T-helper 2 cell (primary cell): ENCODE measurements around the gene FRYL.
"Not testable (repeated sequence)": the region's sequence is repeated elsewhere in the genome, so short reads cannot be mapped to it uniquely, and the experiment has no call there.

Source experiments
- DNase-seq, 5 experiments: peaks; one replicate each; pipeline versions ENCODE4 v3.0.0 to v3.0.0-alpha.2; 2012 to 2022
- total RNA-seq, 2 donors: gene quantifications; one replicate each; lab custom pipeline; 2026; lab: John Stamatoyannopoulos, UW

Gene FRYL
- total RNA-seq = 200 to 210 reads per million in 2 donors

DNA sequence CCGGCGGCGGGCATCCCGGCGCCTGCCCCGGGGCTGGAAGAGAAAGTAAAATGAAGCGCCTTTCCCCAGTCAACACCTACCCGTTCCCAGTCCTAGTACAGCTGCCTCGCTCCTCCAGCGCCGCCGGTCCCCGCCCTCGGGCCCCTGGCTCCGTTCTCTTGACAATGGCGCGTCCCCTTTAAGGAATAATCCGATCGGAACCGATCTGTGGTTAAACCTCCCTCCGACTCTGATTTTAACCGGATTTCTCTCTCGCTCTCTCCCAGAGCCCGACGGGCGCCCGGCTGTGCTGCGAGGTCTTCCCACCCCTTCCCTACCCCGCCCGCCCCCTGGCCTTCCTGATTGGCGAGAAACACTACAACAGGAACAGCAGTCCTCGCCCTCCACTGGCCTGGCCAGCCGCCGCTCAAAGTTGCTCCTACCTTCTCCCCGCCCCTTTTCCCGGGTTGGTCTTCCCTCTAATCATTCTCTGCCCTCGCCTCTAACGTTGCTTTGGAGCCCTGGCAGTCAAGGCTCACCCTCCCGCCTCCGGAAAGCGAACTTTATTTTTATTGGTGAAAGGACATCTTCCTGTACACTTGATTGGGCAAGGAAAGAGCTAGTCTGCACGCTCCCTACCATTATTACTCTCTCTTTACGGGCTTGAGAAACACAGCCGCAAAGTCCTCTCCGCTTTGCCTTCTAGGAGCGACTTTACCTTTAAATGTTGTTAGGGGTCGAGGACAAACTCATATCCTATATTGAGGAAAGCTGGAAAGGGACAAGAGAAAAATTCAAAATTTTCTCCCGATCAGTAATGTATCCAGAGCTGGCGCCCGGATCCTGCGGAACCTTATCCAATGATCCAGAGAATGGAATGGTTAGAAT lies at the start of gene FRYL:
TSS of gene FRYL (minus strand) at position 282 of the 867 bp plus-strand sequence. CDS start 145,869 bp downstream, outside the sequence.
- peak; percentile 93 to 100 (median 98) for DNase-seq

DNA sequence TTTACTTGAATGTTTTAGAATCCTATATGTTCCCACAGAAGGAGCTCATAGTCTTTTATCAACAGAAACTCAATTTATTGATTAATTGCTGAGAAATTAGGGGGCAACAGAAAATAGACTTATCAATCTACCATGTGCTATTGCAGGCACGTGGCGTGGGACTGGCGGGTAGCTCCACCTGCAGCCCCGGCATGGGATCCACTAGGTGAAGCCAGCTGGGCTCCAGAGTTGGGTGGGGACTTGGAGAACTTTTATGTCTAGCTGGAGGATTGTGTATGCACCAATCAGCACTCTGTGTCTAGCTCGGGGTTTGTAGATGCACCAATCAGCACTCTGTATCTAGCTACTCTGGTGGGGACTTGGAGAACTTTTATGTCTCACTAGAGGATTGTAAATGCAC lies 47.5 kb upstream of the FRYL start:
- no peak for DNase-seq

DNA sequence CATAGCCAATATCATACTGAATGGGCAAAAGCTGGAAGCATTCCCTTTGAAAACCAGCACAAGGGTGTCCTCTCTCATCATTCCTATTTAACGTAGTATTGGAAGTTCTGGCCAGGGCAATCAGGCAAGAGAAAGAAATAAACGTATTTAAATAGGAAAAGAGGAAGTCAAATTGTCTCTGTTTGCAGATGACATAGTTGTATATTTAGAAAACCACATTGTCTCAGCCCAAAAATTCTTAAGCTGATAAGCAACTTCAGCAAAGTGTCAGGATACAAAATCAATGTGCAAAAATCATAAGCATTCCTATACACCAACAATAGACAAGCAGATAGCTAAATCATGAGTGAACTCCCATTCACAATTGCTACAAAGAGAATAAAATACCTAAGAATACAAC lies 41.4 kb upstream of the FRYL start:
- DNase-seq = not testable (repeated sequence)

DNA sequence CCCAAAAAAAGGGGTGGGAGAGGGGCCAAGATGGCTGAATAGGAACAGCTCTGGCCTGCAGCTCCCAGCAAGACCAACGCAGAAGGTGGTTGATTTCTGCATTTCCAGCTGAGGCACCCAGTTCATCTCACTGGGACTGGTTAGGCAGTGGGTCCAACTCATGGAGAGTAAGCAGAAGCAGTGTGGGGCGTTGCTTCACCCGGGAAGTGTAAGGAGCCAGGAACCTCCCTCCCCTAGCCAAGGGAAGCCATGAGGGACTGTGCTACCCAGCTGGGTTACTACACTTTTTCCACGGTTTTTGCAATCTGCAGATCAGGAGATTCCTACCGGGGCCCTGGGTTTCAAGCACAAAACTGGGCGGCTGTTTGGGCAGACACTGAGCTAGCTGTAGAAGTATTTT lies 36.9 kb upstream of the FRYL start:
- DNase-seq = no peak

DNA sequence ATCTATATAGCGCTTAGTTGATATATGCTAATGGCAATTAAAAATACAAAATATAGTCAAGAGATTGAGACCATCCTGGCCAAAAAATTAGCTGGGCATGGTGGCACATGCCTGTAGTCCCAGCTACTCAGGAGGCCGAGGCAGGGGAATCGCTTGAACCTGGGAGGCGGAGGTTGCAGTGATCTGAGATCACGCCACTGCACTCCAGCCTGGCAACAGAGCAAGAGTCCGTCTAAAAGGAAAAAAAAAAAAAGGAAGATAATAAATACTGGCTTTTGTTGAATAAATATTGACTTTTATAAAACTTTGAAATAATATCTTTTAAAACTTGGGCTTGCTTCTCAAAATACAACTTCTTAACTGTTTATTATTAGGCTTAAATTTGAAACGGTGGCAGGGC lies 36.2 kb upstream of the FRYL start:
- DNase-seq = not testable (repeated sequence)

DNA sequence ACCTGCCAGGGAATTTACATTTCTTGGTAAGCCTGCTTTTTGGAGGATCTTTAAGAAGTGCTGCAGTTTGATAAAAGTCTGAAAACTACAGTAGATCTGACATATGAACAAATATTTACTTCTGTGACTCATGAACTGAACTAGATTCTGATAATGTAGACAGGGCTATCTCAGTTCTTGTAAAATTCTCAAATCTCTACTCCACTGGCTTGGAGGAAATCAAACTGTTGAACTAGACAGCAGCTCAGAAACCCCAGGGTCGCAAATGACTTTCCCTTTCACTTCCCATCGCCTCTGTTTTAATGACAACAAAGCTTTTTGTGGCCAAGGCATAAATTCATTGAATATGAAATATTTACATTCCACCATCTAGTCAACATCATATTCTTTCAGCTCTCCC lies 35.4 kb upstream of the FRYL start:
- peak in 1 of 5 experiments; percentile 26 for DNase-seq

DNA sequence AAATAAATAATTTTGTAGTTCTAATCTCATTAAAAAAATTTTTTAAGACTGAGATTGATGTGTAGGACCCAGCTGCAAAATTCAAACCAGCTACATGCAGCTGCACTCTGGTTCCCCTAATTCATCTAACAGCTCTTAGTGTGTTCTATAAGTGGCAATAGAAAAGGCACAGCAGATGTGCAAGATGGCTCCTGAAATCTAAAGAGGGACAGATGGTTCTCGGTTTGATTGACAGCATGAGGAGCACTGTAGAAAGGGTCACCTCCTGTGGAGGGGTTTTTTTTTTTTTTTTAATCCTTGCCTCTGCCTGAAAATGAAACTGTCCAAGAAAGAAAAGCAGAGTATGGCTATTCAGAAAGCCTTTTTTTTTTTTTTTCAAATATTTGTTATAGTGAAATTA lies 33.9 kb upstream of the FRYL start:
- DNase-seq = no peak

DNA sequence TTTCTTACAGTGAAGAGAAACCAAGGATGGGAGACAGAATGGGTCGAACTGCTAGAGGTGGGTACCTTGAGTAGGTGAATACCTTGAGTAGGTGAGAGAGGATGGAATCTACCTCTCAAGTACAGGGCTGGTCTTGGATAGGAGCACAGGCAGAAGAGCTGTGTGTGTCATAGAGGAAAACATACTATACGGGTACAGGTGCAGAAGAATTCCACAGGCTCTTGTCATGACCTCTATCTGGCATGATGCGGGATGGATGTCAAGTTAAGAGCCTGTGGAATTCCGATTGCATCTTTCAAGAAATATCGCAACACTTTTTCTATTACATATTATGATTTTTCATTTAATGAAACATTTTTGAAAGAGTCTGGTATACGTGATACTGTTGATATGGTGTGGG lies 32.8 kb upstream of the FRYL start:
- DNase-seq = no peak

DNA sequence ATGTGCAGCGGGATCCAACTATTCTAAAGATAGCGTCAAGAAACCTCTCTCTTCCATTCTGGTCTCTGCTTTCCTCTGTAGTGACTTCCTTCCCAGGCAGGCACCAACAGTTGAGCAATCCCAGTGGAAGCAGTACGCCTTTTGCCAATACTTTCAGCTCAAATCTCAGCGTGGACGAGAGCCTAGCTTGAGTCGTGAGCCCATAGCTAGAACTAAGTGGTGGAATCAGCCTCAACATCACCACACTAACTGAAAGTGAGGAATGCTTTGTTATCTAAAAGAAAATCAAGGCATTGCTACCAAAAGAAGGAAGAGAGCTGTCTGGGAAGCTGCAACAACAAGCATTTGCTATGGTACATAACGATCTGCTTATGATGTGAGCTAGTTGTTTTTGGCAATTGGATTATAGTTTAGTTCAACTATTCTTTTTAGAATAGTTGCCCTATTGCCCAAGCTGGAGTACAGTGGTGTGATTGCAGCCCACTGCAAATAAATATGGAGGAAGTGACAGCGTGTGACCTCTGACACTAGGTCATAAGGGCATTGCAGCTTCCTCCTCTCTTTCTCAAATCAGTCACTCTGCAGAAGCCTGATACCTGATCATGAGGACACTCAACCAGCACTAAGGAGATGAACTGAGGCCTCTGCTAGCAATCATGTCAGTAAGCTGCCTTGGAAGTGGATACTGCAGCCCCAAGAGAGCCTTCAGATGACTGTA lies 24.7 kb upstream of the FRYL start:
- no peak for DNase-seq

DNA sequence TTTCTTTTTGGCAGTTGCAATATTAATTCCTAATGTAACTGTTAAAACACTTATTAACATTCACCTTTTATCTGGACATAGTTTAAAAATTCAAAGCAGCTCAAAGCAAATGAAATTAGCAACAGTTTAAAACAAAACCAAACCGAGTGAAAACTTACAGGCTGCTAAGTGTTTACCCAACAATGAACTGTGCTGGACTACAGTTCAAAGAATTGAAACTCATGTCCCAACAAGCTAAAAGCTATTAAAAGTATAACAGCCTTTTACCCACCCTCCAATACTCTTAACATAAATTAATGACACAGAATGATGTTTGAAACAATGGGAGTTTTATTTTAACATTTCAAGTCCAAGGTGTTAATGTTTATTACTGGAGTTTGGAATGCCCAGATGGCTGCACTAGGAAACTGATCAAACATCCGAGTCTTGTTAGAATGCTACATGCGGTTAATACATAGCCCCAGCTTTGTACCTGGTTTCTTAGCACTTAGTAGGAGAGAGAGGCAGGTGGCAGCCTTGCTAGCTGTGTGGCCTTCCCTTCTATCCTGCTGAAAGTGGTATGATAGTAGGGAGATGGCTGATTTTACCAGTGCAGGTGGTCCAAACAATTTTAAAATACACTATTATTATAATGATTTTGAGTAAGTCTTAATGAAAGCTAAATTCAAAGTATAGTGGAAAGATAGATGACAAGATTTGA lies 21.1 kb upstream of the FRYL start:
- no peak for DNase-seq

DNA sequence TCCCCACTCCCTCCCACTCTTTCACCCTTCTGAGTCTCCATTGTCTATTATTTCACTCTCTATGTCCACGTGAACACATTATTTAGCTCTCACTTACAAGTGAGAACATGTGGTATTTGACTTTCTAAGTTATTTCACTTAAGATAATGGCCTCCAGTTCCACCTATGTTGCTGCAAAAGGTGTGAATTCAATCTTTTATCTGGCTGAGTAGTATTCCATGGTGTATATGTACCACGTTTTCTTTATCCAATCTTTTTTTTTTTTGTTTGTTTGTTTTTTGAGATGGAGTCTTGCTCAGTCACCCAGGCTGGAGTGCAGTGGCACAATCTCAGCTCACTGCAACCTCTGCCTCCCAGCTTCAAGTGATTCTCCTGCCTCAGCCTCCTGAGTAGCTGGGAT lies 20.1 kb upstream of the FRYL start:
- DNase-seq = not testable (repeated sequence)

DNA sequence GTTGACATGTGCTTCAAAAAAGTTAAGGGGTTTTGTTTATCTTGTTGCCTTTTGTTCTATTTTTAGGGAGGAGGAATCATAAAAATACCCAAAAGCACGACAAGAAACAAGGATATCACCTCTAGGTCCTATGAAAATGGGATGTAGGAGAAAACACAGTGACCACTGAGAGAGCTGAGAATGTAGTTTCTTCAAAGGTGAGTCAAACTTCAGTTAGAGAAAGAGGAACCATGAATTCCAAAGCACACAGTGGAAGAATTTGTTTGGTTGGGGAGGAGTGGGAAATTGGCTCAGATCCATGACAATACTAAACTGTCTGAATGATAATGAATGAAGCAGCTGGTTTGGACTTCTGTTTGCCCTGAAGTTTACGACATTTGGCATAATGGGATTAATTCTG lies 19.1 kb upstream of the FRYL start:
- DNase-seq = no peak

DNA sequence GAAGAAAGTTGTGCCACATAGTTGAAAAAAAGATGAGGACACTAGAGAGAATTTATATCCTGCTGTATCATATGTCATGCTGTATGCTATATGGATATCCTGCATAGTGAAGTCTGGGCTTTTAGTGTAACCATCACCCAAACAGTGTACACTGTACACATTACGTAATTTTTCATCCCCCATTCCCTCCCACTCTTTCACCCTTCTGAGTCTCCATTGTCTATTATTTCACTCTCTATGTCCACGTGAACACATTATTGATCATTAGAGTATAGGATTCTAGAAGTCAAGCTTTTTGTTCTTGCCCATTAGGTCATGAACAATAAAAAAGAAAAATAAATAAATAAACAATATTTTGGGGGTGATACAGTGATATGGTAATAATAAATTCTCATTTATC lies 18.0 kb upstream of the FRYL start:
- no peak for DNase-seq

DNA sequence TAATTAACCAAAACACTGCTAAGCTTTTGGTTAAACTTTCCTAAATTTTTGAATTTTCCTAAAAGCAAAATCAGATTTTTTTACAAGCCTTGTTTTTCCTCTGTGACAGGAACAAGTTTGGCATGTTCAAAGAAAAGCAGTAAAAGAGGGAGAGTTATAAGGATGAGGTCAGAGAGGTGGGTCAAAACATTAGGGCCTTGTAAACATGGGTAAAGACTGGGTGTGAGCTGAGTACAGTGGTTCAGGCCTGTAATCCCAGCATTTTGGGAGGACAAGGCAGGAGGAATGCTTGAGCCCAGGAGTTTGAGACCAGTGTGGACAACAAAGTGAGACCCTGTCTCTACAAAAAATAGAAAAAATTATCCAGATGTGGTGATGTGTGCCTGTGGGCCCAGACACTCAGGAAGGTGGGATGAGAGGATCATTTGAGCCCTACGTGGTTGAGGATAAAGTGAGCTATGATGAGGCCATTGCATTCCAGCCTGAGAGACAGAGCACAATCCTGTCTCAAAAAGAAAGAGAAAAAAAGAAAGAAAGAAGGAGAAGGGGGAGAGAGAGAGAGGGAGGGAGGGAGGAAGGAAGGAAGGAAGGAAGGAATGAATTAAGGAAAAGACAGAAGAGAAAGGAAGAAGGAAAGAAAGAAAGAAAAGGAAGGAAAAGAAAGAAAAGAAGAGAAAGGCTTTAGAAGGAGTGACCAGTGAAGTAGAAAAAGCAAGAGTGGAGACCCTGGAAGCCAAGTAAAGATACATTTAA lies 17.0 kb upstream of the FRYL start:
- no peak for DNase-seq

DNA sequence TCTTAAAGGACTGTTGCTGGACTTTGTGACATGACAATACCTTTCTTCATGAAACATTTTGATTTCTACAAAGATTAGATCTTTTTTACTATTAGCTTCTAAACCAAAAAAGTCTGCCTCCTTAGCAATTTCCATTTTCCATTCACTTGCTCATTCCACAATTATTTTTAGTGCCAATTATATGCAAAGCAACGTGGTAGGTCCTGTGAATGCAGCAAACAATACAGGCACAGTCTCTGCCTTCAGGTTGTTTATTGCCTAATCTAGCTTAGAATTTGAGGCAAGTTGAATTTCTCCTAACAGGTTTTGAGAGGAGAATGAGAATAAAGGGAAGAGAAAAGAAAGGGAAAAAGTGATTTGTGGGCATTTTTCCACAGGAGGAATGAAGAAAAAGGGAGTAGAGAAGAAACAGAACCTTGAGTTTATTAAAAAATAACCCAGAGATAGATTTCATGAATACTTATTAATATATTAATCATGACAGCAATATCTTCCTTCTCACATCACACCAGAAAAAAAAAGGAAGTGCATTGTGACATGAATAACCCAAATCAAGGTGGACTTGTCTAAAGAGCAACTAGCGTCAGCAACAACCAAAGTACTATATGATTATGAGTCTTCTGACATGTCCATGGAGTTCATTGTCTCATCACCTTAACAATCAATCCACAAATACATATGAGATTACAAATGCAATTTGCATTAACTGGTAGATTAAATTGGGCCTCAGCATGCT lies 16.3 kb upstream of the FRYL start:
- DNase-seq = no peak

DNA sequence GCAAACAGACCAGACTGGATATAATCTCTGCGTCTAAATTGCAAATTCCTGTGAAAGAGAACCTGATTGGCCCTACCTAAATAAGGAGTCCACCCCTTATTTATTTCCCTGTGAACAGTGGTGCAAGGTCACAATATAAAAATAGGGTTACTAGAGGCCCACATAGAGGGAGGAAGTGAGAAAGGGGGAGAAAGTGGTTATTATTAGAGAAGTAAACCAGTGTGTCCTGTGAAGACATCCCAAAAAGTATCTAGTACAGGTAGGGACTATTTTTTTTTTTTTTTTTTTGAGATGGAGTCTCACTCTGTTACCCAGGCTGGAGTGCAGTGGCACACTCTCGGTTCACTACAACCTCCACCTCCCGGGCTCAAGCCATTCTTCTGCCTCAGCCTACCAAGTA lies 15.0 kb upstream of the FRYL start:
- no peak for DNase-seq

DNA sequence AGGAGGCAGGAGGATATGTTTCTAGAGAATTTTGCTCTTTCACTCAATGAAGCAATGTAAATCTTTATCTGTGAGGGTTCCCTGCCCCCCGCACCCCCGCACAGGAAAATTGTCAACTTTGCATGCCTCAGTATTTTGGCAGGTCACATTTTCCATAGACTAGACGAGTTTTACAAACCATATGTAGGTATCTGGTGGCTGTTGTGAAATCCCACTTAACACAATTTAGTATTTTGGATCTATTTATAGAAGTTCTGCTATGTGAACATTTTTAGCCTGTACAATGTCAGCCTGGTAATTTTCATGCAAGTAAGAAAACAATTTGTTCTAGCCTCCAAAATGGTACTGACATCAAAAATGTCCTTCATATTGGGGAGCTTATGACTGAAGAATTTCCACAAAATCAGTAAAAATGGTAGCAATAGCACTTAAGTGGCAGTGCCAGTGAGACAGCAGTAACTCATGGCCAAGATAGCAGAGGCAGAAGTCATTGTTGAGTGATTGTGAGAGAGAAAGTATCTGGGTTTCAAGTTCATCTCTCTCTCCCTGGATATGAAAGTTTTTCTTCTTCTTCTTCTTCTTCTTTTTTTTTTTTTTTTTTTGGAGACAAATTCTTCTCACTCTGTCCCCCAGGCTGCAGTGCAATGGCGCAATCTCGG lies 12.4 kb upstream of the FRYL start:
- no peak for DNase-seq

DNA sequence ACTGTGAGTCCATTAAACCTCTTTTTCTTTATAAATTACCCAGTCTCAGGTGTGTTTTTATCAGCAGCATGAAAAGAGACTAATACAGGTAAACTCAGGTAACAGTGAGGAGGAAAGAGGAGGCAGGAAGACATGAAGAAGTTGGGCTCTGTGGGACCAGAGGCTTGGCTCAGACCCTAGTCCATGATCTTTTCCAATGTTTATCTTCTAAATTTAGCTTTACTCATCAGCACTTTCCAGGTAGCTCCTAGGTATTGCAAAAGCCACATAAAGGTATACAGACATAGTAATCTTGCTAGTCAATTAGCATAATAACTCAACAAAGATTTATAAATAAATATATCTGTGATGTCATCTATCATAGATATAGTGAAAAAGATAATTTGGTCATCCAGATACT lies 11.2 kb upstream of the FRYL start:
- DNase-seq = no peak

DNA sequence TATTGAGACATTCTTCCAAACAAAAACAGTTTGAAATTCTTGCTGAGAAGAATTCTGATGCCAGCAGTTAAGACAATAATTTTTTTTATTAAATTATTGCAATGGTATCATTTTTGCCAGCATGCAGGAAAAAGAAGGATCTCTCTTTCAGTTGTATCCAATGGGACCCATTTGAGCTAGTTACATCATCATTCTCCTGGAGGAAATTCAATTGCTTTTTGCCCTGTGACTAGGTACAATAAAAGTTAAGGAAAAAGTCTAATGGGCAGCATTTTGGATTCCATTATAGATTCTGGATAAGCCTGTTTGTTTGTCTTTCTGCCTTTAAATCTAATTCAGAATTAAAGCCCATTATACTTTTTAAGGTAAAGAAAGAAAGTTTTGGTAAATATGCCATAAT lies 10.5 kb upstream of the FRYL start:
- DNase-seq = no peak

DNA sequence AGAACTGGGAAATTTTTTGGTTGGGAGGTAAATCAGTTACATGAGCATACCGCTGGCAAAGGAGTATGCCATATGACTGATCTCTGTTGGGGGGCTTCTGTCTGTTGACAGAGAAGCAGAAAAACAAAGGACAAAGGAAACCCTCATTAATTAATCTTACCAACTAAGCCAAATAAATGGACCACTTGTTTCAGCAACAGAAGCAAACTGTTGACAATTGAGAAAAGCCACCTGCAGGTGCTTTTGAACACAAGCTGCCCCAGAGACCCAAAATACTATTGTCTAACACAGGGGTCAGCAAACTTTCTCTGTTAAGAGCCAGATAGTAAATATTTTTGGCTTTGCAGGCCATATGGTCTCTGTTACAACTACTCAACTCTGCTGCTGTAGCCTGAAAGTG lies 7.0 kb upstream of the FRYL start:
- no peak for DNase-seq

DNA sequence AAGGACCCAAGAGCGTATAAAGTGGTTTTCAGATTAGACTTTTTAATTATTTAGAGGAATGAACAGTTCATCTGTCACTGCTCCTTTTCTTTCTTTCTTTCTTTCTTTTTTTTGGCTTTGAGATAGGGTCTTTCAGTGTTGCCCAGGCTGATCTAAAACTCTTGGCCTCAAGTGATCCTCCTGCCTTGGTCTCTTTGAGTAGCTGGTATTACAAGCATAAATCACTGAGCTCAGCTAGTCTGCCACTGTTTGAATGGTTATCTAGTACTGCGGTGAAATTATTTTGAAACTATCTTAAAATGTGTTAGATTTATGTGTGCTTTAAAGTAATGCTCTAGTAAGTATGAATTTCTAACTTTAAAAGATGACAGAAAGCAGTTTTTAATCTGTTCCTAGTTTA lies 6.5 kb upstream of the FRYL start:
- no peak for DNase-seq
